ENCODE data around the gene PDP2. TPM values are rescaled to one million over a fixed set of nuclear protein-coding genes. Genes with fewer than 3 reads are reported as not detected.
"Not testable (repeated sequence)": the region's sequence is repeated elsewhere in the genome, so short reads cannot be mapped to it uniquely, and the experiment has no call there.

The PDP2 gene
- total and polyA plus RNA-seq, 12 donors = 1.3 to 27.8 (median 13.0) TPM

DNA sequence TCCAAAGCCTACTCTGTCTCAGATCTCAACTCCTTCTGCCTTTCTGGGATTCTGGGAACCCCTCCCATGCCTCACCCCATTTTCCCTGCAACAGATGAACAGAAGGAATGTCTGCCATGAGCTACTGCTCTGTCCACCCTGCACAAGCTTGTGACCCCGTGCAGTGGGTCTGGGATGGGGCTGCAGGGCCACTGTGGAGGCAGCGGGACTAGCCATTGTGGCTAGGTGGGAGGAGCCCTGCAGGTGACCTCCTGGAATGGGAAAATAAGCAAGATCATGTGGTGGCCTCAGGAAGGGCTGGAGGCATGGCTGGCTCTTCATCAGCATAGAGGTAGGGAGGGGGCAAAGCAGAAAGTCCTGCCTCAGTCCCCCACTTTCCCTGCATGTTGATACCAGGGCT lies 13.7 kb downstream of the PDP2 start:
- no peaks in the 10 kb centered on the region for H3K36me3 ChIP-seq (replicated peaks in 1 of 2)
- intact Hi-C loops (cut with DNase I) = no loop called here
- 58 to 81% (median 70%) methylated on average over 2 of the region's 2 CpGs for WGBS, 4 donors
- DNase-seq = no peak
- H3K4me3 ChIP-seq = no peak overlapping the region
- peaks cover 6 to 16% of the 10 kb centered on the region in 2 donors for H3K4me1 ChIP-seq (replicated peaks in 1 of 2)
- TF ChIP-seq, protein P1, sequence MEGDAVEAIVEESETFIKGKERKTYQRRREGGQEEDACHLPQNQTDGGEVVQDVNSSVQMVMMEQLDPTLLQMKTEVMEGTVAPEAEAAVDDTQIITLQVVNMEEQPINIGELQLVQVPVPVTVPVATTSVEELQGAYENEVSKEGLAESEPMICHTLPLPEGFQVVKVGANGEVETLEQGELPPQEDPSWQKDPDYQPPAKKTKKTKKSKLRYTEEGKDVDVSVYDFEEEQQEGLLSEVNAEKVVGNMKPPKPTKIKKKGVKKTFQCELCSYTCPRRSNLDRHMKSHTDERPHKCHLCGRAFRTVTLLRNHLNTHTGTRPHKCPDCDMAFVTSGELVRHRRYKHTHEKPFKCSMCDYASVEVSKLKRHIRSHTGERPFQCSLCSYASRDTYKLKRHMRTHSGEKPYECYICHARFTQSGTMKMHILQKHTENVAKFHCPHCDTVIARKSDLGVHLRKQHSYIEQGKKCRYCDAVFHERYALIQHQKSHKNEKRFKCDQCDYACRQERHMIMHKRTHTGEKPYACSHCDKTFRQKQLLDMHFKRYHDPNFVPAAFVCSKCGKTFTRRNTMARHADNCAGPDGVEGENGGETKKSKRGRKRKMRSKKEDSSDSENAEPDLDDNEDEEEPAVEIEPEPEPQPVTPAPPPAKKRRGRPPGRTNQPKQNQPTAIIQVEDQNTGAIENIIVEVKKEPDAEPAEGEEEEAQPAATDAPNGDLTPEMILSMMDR (IDR thresholded peaks at IDR 0.05) = no peak
- TF ChIP-seq POLR2A (IDR thresholded peaks at IDR 0.05) = no peak
- H3K27me3 ChIP-seq = no peaks in the 10 kb centered on the region
- no peak overlapping the region for H3K27ac ChIP-seq
- H3K9me3 ChIP-seq (replicated peaks in 1 of 3) = no peaks in the 10 kb centered on the region

DNA sequence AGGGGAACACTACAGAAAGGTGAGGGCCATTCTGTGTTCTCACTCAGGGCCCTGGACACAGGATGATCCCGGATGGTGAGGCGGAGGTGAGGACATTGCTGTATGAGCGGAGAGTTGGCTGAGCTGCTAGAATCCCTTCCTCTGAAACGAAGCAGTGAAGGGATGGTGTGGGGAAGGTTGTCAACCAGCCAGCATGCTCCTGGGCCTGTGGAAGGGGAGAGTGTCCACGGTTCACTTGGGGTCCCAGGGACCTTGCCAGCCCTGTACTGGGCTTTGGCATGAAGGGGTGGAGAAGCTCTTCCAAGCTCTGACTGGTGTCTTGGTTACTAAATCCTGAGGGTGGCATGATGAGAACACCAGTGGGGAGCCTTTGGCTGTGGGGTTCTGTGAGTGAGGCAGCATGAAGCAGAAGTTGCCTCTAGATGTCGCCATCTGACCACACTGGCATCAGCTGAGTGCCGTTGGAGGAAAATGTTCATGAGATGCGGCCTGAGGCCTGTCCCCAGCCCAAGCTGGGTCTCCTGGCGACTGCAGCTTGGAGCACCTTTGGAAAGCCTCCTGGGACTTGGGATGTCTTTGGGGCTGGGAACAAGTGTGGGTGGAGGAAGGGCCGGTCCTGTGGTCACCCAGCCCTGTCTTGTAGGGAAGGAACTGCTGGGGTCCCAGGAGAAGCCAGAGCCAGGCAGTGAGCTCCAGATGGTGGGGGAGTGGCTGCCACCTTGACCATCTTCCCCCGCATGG lies 14.8 kb downstream of the PDP2 start:
- 35 to 44% (median 36%) methylated on average over 10 to 11 of the region's 11 CpGs for WGBS, 4 donors
- Histone ChIP-seq H3K27me3 (no peaks in the 10 kb centered on the region), H3K36me3 (replicated peaks in 1 of 2) (no peaks in the 10 kb centered on the region), H3K9me3 (replicated peaks in 1 of 3) (no peaks in the 10 kb centered on the region), H3K4me3 (no peak overlapping the region), H3K27ac (no peak overlapping the region), H3K4me1 (replicated peaks in 1 of 2) (peaks cover 16 to 25% of the 10 kb centered on the region in 2 donors)
- TF ChIP-seq, protein P1 (IDR thresholded peaks at IDR 0.05) = peak; percentile 76 to 93 (median 86)
- no peak for TF ChIP-seq POLR2A (IDR thresholded peaks at IDR 0.05)
- intact Hi-C loops (cut with DNase I) = loop anchor here (5.0 kb wide), 2 partner anchors 37 to 47 kb away; partner anchors contain the start of gene CIAO2B (in 1 of the 2)
- DNase-seq = peak; percentile 75 to 90 (median 83)

DNA sequence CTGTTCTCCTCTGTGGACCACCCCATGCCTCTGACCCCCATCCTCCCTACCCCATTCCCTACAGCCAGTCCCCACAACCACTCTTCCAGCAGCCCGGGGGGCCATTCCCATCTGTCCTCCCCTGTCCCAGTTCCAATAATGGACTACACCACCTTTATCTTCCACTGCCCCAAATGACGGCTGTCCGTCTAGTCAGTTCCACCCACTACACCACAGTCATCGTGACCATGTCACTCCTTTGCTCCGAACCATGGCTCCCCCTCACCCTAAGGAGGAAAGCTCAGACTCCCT lies 15.3 kb downstream of the PDP2 start:
- Histone ChIP-seq H3K36me3 (replicated peaks in 1 of 2) (no peaks in the 10 kb centered on the region), H3K27ac (no peak overlapping the region), H3K27me3 (no peaks in the 10 kb centered on the region), H3K9me3 (replicated peaks in 1 of 3) (no peaks in the 10 kb centered on the region), H3K4me3 (no peak overlapping the region), H3K4me1 (replicated peaks in 1 of 2) (peaks cover 20 to 29% of the 10 kb centered on the region in 2 donors)
- no peak for DNase-seq
- intact Hi-C loops (cut with DNase I) = loop anchor here (5.0 kb wide), 2 partner anchors 37 to 47 kb away; partner anchors contain the start of gene CIAO2B (in 1 of the 2)
- TF ChIP-seq, protein P1 (IDR thresholded peaks at IDR 0.05) = no peak
- TF ChIP-seq POLR2A (IDR thresholded peaks at IDR 0.05) = no peak
- 76 to 87% (median 82%) methylated on average over 5 of the region's 5 CpGs for WGBS, 4 donors

DNA sequence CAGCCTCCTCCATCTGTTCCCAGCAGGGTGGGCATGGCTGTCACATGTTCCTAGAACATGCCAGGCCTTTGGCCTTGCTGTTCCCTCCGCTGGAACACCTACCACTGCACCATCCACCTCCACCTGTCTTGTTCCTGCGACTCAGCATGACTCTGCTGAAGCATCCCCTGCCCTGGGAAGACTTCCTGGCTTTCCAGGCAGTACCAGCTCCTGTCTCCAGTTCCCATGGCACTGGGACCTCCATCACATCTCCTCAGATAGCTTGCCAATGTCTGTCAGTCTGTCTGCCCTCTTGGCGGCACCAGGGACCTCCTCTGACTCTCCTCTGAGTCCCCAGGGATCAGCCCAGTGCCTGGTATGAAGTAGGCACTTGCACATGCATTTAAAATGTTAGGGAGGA lies 15.7 kb downstream of the PDP2 start:
- intact Hi-C loops (cut with DNase I) = loop anchor here (5.0 kb wide), 2 partner anchors 36 to 46 kb away; partner anchors contain the start of gene CIAO2B (in 1 of the 2)
- 92 to 100% (median 97%) methylated on average over 3 of the region's 3 CpGs for WGBS, 4 donors
- peaks cover 20 to 29% of the 10 kb centered on the region in 2 donors for H3K4me1 ChIP-seq (replicated peaks in 1 of 2)

DNA sequence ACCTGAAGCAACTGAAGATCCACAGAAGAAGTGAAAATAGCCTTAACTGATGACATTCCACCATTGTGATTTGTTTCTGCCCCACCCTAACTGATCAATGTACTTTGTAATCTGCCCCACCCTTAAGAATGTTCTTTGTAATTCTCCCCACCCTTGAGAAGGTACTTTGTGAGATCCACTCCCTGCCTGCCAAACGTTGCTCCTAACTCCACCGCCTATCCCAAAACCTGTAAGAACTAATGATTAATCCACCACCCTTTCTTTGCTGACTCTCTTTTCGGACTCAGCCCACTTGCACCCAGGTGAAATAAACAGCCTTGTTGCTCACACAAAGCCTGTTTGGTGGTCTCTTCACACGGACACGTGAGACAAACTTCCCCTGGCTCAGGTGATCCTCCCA lies 16.4 kb downstream of the PDP2 start:
- 76 to 86% (median 83%) methylated on average over 5 of the region's 5 CpGs for WGBS, 4 donors
- Histone ChIP-seq H3K4me1 (replicated peaks in 1 of 2) (peaks cover 20 to 29% of the 10 kb centered on the region in 2 donors), H3K27ac (peak overlapping the region in 1 of 5 donors; percentile 66)
- intact Hi-C loops (cut with DNase I) = loop anchor here (5.0 kb wide), 2 partner anchors 36 to 46 kb away; partner anchors contain the start of gene CIAO2B (in 1 of the 2)
- H3K36me3 ChIP-seq (replicated peaks in 1 of 2); H3K9me3 ChIP-seq (replicated peaks in 1 of 3); H3K4me3 ChIP-seq; H3K27me3 ChIP-seq; DNase-seq: not testable (repeated sequence)

More for the DNA sequence above, 15.7 kb downstream of the PDP2 start:
- no peak overlapping the region for H3K4me3 ChIP-seq
- H3K36me3 ChIP-seq (replicated peaks in 1 of 2) = no peaks in the 10 kb centered on the region
- no peak overlapping the region for H3K27ac ChIP-seq
- no peaks in the 10 kb centered on the region for H3K9me3 ChIP-seq (replicated peaks in 1 of 3)
- DNase-seq = no peak
- TF ChIP-seq POLR2A (IDR thresholded peaks at IDR 0.05) = no peak
- TF ChIP-seq, protein P1 (IDR thresholded peaks at IDR 0.05) = no peak
- H3K27me3 ChIP-seq = no peaks in the 10 kb centered on the region

Measured in adrenal gland (tissue), 12 donors.